PFSK-1 (cell line): ENCODE results near the gene PFDN1.

ENCODE experiments used
- POLR2AphosphoS5 ChIP-seq: IDR thresholded peaks from 2 replicates; pipeline ENCODE4 v1.6.1; 2012; ENCODE audit warnings: low read depth, mild to moderate bottlenecking, control low read depth, low read length, moderate library complexity
- SIN3A ChIP-seq: IDR thresholded peaks from 2 replicates; pipeline ENCODE4 v1.6.1; 2012; ENCODE audit warnings: mild to moderate bottlenecking, low read length, moderate library complexity, borderline replicate concordance; ENCODE audit not compliant: insufficient read depth
- TF ChIP-seq, protein P1 (sequence below), 2 experiments: IDR thresholded peaks; 2 replicates each; pipeline versions ENCODE4 v1.6.1 to v1.8.0; 2011 to 2012; ENCODE audit warnings: low read depth in 2 of 2, low read length in 2 of 2, control low read depth in 1 of 2, inconsistent platforms in 1 of 2, mild to moderate bottlenecking in 1 of 2, moderate library complexity in 1 of 2; ENCODE audit not compliant: insufficient read depth in 1 of 2

DNA sequence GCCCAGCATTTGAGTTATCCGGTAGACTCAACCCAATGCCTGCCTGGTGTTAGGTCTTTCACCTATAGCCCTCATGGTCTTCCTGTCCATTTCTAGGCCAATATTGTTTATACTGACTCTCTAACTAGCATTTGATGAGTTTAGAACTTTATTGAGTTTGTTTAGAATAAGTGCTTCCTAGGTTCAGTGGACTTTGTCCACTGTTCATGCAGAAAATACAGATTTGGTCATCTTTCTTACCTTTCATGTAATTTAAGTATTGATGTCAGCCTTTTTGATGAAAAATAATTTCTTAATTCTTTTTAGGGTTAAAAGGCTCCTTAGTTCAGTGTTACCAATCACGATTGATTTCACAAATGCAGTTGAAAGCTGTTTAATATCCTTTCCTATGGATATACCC lies 105.9 kb downstream of the PFDN1 start:
- TF ChIP-seq SIN3A (no peak), POLR2AphosphoS5 (no peak)
- TF ChIP-seq, protein P1, sequence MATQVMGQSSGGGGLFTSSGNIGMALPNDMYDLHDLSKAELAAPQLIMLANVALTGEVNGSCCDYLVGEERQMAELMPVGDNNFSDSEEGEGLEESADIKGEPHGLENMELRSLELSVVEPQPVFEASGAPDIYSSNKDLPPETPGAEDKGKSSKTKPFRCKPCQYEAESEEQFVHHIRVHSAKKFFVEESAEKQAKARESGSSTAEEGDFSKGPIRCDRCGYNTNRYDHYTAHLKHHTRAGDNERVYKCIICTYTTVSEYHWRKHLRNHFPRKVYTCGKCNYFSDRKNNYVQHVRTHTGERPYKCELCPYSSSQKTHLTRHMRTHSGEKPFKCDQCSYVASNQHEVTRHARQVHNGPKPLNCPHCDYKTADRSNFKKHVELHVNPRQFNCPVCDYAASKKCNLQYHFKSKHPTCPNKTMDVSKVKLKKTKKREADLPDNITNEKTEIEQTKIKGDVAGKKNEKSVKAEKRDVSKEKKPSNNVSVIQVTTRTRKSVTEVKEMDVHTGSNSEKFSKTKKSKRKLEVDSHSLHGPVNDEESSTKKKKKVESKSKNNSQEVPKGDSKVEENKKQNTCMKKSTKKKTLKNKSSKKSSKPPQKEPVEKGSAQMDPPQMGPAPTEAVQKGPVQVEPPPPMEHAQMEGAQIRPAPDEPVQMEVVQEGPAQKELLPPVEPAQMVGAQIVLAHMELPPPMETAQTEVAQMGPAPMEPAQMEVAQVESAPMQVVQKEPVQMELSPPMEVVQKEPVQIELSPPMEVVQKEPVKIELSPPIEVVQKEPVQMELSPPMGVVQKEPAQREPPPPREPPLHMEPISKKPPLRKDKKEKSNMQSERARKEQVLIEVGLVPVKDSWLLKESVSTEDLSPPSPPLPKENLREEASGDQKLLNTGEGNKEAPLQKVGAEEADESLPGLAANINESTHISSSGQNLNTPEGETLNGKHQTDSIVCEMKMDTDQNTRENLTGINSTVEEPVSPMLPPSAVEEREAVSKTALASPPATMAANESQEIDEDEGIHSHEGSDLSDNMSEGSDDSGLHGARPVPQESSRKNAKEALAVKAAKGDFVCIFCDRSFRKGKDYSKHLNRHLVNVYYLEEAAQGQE (IDR thresholded peaks at IDR 0.05; ENCODE audit: insufficient read depth in 1 of 2, low read depth in 2 of 2, low read length in 2 of 2) = no peak
